HTR-8/SVneo (cell line): ENCODE data around the gene GALNT15.

Experiments
- DNase-seq: peaks from one replicate; pipeline ENCODE4 v3.0.0; 2011; ENCODE audit warnings: low spot score, mixed read lengths; ENCODE audit not compliant: insufficient read length
- FAIRE-seq: peaks from 2 replicates; lab custom pipeline; 2011; peaks lifted over from hg19 to GRCh38; lab: Jason Lieb, UNC

GALNT15 gene

DNA sequence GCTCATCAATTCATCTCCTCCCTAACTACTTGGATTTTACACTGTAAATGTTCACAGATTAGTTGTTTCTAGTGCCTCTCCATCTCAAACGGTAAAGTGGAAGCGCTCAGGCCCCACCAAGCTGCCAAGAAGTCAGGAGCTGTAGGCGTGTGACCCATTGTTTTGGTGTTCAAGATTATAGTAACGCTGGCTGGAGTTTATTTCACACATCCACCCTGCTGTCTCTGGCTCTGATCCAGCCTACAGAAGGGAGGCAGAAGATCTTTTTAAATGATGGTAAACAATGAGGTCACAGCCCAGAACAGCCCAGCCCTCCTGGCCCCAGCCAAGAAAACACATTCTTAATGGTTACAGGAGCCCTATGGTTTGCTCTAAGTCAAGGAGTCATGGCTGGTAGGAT lies 25.7 kb upstream of the GALNT15 start:
- FAIRE-seq (no peak), DNase-seq (no peak)

- no peak for FAIRE-seq
These were observed 24.2 kb upstream of the GALNT15 start for GRCh38 chr3:16150285-16150684.

GRCh38 chr3:16151109-16151508 lies 23.4 kb upstream of the GALNT15 start:
- no peak for DNase-seq
- no peak for FAIRE-seq

More at GRCh38 chr3:16150285-16150684, 24.2 kb upstream of the GALNT15 start:
- DNase-seq: no peak

GRCh38 chr3:16168211-16168610 lies 6.3 kb upstream of the GALNT15 start:
- DNase-seq: no peak
- FAIRE-seq: no peak

DNA sequence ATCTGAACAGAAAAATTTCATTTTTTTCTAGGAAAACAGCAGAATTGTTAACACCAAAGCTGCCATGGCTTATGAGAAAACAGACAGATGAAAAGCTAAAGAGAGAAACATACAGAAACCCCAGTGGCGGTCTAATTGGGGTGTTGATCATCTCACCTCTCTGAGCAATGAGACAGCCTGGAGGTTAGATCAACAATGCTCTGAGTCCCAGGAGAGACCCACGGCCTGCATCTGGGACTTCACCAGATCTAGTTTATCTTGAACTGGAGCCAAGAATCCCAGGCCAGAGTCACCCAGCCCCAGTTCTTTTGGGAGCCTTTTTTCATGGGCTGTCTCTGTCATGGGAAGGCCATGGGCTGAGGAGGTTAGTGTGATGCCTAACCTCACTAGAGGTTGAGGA lies 3.5 kb upstream of the GALNT15 start:
- no peak for FAIRE-seq
- no peak for DNase-seq

GRCh38 chr3:16171825-16172224 lies 2.7 kb upstream of the GALNT15 start:
- no peak for DNase-seq
- no peak for FAIRE-seq

GRCh38 chr3:16173283-16174025 lies 1.0 kb upstream of the GALNT15 start:
- DNase-seq (no peak), FAIRE-seq (no peak)

DNA sequence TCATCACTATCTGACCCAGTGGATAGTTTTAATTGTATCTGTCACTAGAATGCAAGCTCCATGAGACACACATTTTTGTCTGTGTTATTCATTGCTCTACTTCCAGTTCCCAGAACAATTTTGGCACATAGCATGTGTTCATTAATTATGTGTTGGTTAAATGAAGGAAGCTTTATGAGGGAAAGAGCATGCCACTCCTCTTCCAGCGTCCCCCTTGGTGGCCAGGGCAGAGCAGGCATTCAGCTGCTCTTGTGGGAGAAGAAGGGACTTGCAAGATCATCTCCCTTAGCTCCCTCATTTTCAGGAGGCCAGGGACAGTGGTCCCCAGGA lies 489 bp upstream of the GALNT15 start:
- FAIRE-seq: no peak
- no peak for DNase-seq

DNA sequence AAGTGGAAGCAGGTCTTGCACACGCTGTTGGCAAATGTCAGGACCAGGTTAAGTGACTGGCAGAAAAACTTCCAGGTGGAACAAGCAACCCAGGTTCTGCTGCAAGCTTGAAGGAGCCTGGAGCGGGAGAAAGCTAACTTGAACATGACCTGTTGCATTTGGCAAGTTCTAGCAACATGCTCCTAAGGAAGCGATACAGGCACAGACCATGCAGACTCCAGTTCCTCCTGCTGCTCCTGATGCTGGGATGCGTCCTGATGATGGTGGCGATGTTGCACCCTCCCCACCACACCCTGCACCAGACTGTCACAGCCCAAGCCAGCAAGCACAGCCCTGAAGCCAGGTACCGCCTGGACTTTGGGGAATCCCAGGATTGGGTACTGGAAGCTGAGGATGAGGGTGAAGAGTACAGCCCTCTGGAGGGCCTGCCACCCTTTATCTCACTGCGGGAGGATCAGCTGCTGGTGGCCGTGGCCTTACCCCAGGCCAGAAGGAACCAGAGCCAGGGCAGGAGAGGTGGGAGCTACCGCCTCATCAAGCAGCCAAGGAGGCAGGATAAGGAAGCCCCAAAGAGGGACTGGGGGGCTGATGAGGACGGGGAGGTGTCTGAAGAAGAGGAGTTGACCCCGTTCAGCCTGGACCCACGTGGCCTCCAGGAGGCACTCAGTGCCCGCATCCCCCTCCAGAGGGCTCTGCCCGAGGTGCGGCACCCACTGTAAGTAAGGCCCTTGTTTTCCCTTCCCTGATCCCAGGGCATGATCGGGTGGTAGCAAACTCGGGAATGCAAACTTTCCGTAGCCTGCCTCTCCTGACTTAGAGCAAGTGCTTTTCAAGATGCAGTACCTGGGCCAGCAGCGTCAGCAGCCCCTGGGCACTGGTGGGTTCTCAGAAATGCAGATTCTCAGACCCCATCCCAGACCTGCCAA lies 759 bp downstream of the GALNT15 start:
- no peak for FAIRE-seq
- DNase-seq: no peak

- FAIRE-seq (no peak), DNase-seq (no peak)
These were observed 2.0 kb downstream of the GALNT15 start for GRCh38 chr3:16176391-16177030.

DNA sequence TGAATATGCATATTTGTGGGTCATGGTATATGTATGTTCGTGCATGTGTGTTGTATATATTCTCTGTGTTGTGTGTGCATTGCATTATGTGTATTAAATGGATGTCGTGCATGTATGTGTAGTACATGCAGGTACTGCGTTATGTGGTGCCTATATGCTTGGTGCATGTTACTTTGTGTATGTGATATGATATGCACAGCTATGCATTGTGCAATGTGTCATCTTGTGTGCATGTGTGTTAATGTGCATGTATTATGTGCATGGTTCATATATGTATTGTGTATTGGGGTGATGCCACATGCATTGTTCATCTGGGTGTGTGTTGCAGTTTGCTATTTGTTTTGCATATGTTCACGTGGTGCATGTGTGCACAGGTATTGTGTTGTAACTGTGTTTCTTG lies 2.9 kb downstream of the GALNT15 start:
- FAIRE-seq: no peak
- DNase-seq: no peak

DNA sequence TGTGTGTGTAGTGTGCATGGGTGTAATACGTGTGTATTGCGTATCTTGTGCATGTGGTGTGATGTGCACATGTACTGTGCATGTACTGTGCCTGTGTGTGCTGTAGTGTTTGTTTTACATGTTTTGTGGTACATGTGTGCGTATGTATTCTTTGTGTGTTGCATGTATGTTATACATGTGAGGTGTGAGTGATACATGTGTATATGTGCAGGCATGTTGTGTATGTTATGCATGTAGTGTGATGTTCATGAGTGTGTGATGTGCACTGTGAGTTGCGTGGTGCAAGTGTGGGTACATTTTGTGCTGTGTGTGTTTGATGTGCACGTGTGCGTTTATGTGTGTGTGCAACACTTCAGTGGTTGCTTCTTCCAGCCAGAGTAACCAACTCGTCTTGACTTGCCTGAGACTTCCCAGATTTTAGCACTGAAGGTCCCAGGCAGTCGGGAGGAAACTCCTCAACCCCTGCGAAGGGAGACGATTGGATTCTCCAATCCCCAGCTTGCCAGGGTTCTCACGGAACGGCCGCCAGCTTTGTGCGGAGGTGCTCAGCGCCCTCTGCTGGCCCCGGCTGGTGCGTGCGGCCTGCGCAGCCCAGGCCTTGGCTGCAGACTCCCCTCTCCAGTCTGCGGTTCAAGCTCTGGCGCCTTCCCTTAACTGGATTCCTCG lies 3.6 kb downstream of the GALNT15 start:
- FAIRE-seq: peak; percentile 98
- peak; percentile 80 for DNase-seq

DNA sequence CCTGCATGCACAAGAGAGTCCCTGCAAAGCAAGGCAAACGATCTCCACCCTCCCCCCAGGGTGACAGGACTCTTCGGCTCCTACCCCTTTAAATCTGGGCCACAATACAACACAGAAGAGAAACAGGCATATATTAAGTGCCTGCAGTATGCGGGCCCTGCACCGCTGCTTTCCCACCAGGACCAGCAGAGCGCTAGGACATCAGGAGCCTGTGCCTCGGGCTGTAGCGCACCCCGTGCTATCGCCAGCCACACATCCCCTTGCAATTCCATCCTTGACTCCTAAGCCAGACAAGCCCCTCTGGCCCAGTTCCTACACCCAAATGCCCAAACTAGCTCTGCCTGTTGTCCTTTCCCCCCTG lies 4.1 kb downstream of the GALNT15 start:
- FAIRE-seq: no peak
- DNase-seq: no peak

DNA sequence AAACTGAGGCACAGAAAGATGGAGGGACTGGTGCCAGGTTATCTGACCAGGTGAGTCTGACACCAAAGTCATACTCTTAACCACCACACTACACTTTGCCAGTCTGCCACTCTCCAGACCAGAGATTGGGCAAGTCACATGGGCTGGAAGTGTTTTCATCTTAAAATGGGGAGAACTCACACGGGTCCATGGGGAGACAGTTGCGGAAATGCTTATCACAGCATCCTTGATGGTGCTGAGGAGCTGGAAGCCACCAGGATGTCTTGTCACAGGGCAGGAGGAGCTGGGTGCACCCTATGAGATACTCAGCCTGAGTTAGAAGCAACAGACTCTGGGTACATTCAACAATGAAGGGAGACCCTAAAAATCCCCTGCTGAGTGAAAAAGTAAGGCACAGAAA lies 4.8 kb downstream of the GALNT15 start:
- no peak for DNase-seq
- no peak for FAIRE-seq

DNA sequence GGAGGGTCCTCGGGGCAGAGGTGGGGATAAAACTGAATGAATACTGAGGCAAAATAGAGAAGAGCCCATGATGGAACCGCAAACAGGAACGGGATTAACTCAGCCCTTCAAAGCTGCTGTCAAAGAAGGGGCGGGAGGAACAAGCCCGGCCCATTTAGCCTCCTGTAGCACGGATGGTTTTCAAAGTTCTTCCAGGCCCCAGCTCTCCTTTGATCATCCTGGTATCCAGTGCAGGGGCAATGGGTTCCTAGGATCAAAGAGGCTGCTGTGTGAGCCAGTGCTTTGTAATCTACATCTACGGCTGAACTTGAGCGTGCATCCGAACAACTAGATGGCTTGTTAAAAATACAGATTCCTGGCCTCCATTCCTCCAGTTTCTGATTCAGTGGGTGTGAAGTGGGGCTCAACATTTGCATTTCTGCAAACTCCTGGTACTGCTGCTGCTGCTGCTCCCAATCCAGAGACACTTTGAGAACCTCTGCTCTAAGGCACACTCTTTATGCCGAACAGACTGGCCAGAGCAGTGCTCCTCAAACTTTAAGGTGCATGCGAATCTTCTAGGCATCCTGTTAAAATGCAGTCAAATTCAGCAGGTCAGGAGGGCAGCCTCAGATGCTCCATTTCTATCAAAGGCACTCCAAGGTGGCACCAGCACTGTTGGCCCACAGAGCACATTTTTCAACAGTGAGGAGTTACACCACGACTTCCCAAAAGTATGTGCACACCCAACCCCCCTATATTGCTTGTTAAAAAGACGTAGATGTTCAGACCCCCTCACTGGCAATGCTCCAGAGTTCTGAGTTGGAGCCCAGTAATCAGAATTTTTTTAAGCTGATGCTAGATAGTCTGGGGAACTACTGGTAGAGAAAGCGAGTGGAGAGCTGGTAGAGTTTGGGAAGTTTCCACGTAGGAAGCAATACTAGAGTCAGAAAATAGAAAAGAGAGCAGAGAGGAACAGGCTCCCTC lies 5.6 kb downstream of the GALNT15 start:
- FAIRE-seq (no peak), DNase-seq (no peak)

DNA sequence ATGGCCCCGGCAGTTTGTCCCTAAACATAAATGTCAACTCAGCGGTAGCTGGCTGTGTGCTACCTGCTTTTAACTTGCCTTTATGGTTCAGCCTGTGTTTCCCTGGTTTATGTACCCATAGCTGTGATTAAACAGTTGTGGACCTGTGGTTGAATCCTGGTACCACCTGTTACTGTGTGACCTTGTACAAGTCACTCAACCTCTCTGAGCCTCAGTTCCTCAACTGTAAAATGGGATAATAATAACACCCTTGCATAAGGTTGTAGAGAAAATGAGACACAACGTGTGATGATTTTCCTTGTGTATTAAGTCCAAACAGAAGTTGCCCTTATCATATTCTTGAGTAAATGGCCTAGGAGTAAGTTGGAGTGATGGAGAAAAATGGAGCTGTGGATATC lies 6.3 kb downstream of the GALNT15 start:
- no peak for FAIRE-seq

DNA sequence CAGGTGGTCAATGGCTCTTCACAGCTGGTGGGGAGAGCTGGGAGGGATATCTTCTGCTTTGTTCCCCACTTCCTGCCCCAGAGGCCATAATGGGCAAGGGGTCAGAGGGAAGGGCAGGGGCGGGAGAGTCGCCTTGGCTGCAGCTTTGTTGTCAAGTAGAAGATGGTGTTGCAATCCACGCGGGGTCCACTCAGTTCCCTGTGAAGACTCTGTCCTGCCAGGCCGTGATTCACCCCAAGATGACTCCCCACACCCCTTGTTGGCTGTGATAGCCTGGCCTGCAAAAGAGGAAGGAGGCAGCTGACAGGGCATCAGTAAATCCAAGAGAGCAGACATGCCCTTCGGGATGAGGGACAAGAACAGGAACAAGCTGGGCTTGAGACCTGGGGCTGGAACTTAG lies 6.9 kb downstream of the GALNT15 start:
- DNase-seq: no peak
- no peak for FAIRE-seq

More for the DNA sequence above, 6.3 kb downstream of the GALNT15 start:
- DNase-seq: no peak

DNA sequence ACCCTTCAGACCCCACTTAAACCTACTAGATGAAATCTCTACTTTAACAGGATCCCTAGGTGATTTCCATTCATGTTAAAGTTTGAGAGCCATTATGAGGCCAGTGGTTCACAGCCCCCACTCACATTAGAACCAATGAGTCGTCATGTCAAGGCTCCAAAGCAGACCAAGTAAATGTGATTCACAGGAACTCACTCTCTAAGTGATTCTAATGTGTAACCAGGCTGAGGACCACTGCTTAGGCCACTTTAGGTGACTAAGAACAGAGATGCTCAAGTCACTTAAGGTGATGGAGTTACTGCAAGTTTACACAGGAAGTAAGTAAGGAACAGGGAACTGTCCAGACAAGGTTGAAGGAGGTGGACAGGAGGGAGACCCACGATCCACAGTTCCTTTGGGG lies 7.7 kb downstream of the GALNT15 start:
- FAIRE-seq: no peak
- DNase-seq: no peak

- DNase-seq: no peak
- FAIRE-seq: no peak
These were observed 8.1 kb downstream of the GALNT15 start for GRCh38 chr3:16182612-16183011.
